ENCODE measurements around the gene DSCAML1.

DSCAML1 gene

DNA sequence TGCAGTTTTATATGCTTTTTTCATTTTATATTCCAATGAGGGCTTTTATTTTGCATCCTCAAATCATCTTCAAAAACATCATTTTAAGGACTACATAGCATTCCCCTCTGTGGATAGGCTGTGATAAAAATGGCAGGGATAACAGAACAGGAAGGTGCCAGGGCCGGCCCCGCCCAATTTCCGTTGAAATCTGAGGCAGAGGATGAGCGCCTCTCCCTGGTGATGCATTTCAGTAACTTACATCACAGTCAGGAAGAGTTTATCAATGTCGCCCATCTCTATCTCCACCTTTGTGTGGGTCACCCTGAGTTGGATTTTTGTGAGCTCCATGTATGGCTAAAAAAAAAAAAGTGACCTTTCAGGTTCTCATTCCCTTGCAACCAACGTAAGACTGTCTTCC lies 201.6 kb downstream of the DSCAML1 start:
- TF ChIP-seq, protein P1, sequence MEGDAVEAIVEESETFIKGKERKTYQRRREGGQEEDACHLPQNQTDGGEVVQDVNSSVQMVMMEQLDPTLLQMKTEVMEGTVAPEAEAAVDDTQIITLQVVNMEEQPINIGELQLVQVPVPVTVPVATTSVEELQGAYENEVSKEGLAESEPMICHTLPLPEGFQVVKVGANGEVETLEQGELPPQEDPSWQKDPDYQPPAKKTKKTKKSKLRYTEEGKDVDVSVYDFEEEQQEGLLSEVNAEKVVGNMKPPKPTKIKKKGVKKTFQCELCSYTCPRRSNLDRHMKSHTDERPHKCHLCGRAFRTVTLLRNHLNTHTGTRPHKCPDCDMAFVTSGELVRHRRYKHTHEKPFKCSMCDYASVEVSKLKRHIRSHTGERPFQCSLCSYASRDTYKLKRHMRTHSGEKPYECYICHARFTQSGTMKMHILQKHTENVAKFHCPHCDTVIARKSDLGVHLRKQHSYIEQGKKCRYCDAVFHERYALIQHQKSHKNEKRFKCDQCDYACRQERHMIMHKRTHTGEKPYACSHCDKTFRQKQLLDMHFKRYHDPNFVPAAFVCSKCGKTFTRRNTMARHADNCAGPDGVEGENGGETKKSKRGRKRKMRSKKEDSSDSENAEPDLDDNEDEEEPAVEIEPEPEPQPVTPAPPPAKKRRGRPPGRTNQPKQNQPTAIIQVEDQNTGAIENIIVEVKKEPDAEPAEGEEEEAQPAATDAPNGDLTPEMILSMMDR (IDR thresholded peaks at IDR 0.05; ENCODE audit: low read depth, low read length, missing control alignments): no peak
- H3K27ac ChIP-seq: no peak overlapping the region
- peaks cover 4% of the 10 kb centered on the region for H3K27me3 ChIP-seq (replicated peaks)
- in situ Hi-C loops (cut with HindIII; ENCODE audit: low pct_ligation_motif_present, low sequenced_read_pairs): no loop called here
- no peak for DNase-seq
- H3K4me3 ChIP-seq (ENCODE audit: low read depth, low read length): no peak overlapping the region
- no peaks in the 10 kb centered on the region for H3K36me3 ChIP-seq (replicated peaks)

DNA sequence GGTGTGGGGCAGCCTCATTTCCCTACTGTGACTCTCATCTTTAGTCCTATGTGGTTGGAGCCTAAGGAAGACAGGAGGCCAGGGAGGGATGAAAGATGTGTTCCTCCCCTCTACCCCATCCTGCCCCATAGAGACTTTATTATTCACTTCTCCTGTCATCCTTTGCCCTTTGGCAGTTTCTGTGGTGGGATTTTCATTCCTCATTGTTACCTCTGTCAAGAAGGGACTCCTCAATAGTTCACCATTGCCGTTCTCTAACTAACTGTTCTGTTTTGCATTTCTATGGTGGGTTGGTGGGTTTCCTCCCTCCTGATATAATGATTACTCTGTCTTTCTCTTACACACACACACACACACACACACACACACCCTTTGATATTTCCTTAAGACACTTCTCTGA lies 202.3 kb downstream of the DSCAML1 start:
- Histone ChIP-seq H3K36me3 (replicated peaks) (no peaks in the 10 kb centered on the region), H3K4me3 (ENCODE audit: low read depth, low read length) (no peak overlapping the region), H3K27me3 (replicated peaks) (peaks cover 3% of the 10 kb centered on the region), H3K27ac (no peak overlapping the region)
- TF ChIP-seq, protein P1 (IDR thresholded peaks at IDR 0.05; ENCODE audit: low read depth, low read length, missing control alignments): no peak
- in situ Hi-C loops (cut with HindIII; ENCODE audit: low pct_ligation_motif_present, low sequenced_read_pairs): no loop called here
- no peak for DNase-seq

DNA sequence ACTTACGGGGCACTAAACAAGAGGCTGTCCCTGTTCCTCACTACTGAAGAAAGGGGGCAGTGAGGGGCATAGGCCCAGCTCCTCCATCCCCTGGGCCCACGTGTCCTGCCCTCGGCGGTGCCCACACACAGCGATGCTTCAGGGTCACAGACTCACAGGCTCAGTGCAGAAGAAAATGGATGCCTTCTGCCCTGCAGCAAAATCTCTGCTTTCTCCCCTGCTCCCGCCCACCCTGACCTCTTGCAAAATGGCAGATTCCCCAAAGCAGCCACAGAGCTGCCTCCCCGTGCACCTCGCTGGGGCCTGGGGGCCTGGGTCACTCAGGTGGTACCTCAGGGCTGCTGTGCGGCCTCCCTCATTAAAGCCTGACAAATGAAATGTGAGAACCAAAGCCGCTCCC lies 204.0 kb downstream of the DSCAML1 start:
- no peak for DNase-seq
- no peaks in the 10 kb centered on the region for H3K36me3 ChIP-seq (replicated peaks)
- TF ChIP-seq, protein P1 (IDR thresholded peaks at IDR 0.05; ENCODE audit: low read depth, low read length, missing control alignments): no peak
- no peak overlapping the region for H3K4me3 ChIP-seq (ENCODE audit: low read depth, low read length)
- H3K27me3 ChIP-seq (replicated peaks): no peaks in the 10 kb centered on the region
- in situ Hi-C loops (cut with HindIII; ENCODE audit: low pct_ligation_motif_present, low sequenced_read_pairs): no loop called here
- H3K27ac ChIP-seq: no peak overlapping the region

DNA sequence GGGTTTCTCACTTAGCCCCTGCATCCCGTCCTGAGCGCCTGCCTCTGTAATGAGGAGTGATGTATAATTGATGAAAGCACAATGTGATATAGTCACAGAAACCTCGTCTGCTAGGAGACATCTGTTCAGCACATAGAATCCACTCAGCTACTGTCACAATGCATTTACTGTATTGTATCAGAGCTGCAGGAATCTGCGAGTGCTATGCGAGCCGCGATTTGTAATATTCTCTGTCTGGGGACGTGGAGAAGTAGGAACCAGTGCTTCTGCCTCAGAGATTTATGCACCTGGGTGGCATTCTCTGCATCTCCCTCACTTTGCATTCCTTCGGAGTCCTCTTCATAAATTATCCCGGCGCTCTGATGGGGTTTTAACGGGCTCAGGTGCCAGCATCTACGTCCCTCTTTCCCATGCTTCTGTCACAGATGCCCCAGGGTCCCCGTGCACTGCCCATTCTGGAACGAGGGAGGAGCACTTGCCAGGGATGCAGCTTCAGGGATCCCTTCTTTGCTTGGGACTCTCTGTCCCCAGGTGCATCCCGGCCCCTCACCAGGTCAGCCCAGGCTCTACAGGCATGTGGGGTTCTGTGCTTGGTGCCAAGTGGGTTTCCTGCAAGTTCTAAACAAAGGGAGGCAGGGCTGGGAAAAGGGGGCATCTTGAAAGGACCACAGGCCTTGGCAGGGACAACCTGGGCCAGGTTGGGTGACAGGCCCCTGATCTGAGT lies 205.5 kb downstream of the DSCAML1 start:
- Histone ChIP-seq H3K36me3 (replicated peaks) (no peaks in the 10 kb centered on the region), H3K27me3 (replicated peaks) (peaks cover 2% of the 10 kb centered on the region), H3K4me3 (ENCODE audit: low read depth, low read length) (no peak overlapping the region), H3K27ac (no peak overlapping the region)
- no peak for DNase-seq
- in situ Hi-C loops (cut with HindIII; ENCODE audit: low pct_ligation_motif_present, low sequenced_read_pairs): no loop called here
- TF ChIP-seq, protein P1 (IDR thresholded peaks at IDR 0.05; ENCODE audit: low read depth, low read length, missing control alignments): no peak

DNA sequence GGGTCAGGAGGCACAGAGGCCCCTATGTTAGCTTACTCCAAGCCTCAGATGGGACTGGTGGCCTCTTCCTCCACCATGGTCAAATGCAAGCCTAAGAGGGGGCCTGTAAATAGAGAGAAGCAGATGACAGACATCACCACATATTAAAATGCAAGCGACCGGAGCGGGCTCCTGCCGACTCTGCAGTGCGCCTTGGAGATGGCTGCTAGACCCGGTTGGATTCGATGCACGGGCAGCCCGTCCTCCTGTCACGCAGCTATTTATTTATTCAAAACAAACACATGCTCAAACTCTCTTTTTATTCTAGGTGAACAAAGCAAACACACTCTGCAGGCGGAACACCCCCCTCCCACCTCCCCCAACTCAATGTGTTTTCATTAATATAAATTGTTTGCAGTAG lies 208.0 kb downstream of the DSCAML1 start:
- in situ Hi-C loops (cut with HindIII; ENCODE audit: low pct_ligation_motif_present, low sequenced_read_pairs): no loop called here
- Histone ChIP-seq H3K36me3 (replicated peaks) (no peaks in the 10 kb centered on the region), H3K27me3 (replicated peaks) (peaks cover 2% of the 10 kb centered on the region), H3K27ac (no peak overlapping the region), H3K4me3 (ENCODE audit: low read depth, low read length) (no peak overlapping the region)
- DNase-seq: no peak
- TF ChIP-seq, protein P1 (IDR thresholded peaks at IDR 0.05; ENCODE audit: low read depth, low read length, missing control alignments): no peak

Measured in brain microvascular endothelial cell (primary cell).